H1 (cell line): Measurements from ENCODE around the gene PPM1M. TPM values are rescaled to one million over a fixed set of nuclear protein-coding genes. Genes with fewer than 3 reads are reported as not detected.

Experiments
- BRCA1 ChIP-seq: IDR thresholded peaks from 2 replicates; pipeline ENCODE4 v1.6.1; 2012; ENCODE audit warnings: low read depth, low read length, improper control_type of control experiment
- polyA plus RNA-seq, 7 experiments: library from polyadenylated mRNA; depleted of rRNA in 3 of 7; stranded (reverse) in 5 of 7; unstranded in 2 of 7; fragments of >200 nt in 5 of 7; fragments of 200-250 nt in 2 of 7; gene quantifications; 1 replicate in 5 of 7; 2 replicates in 1 of 7; 4 replicates in 1 of 7; pipeline versions ENCODE4 v1.2.1 to v1.2.3, GENCODE V29; 2011 to 2013; ENCODE audit warnings: missing spikeins in 2 of 7, mixed read lengths in 2 of 7
- total RNA-seq: library from RNA; stranded (reverse); fragmentation: NEBNext Ultra II Directional; extraction: Animal tissue kit (Norgen Biotek cat#: 25700); gene quantifications from 2 replicates; pipeline ENCODE4 v1.2.1, GENCODE V29; 2021

The PPM1M gene
- total and polyA plus RNA-seq, 2 of the 8 experiments (the other 6 are each of a cell fraction or from before 2014, with no cell fraction given), result 5.2 to 6.3 TPM

- no peak for TF ChIP-seq BRCA1
Observed at GRCh38 chr3:52197499-52197841, 48.1 kb upstream of the PPM1M start (continued).
